Esophagus (tissue), 2 donors: ENCODE measurements around the gene TNFRSF14. TPM values are rescaled to one million over a fixed set of nuclear protein-coding genes. Genes with fewer than 3 reads are reported as not detected.
"Not testable (repeated sequence)": the region's sequence is repeated elsewhere in the genome, so short reads cannot be mapped to it uniquely, and the experiment has no call there.

Experiments
- H3K27ac ChIP-seq, 2 donors: one replicate each; pipeline ENCODE4 v1.5.1; 2013; ENCODE audit warnings: low read depth in 2 of 2, mild to moderate bottlenecking in 2 of 2, inconsistent platforms in 1 of 2, low read length in 1 of 2, moderate library complexity in 1 of 2
- H3K27me3 ChIP-seq, 2 donors: one replicate each; pipeline ENCODE4 v1.6.1; 2013; ENCODE audit warnings: low read length in 2 of 2, control low read depth in 1 of 2, mild to moderate bottlenecking in 1 of 2; ENCODE audit not compliant: insufficient read depth in 2 of 2, control insufficient read depth in 1 of 2
- H3K36me3 ChIP-seq, 2 donors: one replicate each; pipeline ENCODE4 v1.6.1; 2013; ENCODE audit warnings: low read length in 1 of 2; ENCODE audit not compliant: control insufficient read depth in 2 of 2, insufficient read depth in 2 of 2
- H3K4me1 ChIP-seq, 2 donors: one replicate each; pipeline ENCODE4 v1.6.1; 2013; ENCODE audit warnings: low read length in 1 of 2; ENCODE audit not compliant: control insufficient read depth in 2 of 2, insufficient read depth in 2 of 2
- H3K4me3 ChIP-seq, 2 donors: one replicate each; pipeline ENCODE4 v1.5.1; 2013; ENCODE audit warnings: low read length in 2 of 2, mild to moderate bottlenecking in 2 of 2, low read depth in 1 of 2, moderate library complexity in 1 of 2
- H3K9me3 ChIP-seq, 2 donors: one replicate each; pipeline ENCODE4 v1.6.1; 2013; ENCODE audit warnings: mild to moderate bottlenecking in 2 of 2, low read depth in 1 of 2, low read length in 1 of 2, moderate library complexity in 1 of 2; ENCODE audit not compliant: control insufficient read depth in 2 of 2, insufficient read depth in 1 of 2
- WGBS, 2 donors: extraction: QIAGEN DNeasy Blood & Tissue Kit; methylation state at CpG; one replicate each; pipeline ENCODE4 v1.1.7; 2013; 5-methylcytosine and 5-hydroxymethylcytosine counted together
- polyA plus RNA-seq, 2 donors: library from polyadenylated mRNA; stranded (reverse); fragments of 200-250 nt; gene quantifications; one replicate each; pipeline ENCODE4 v1.2.3, GENCODE V29; 2013
- donor health status: healthy with polysubstance abuse.
- donor health status: Bipolar disorder and iron deficiency.

TNFRSF14 gene
- polyA plus RNA-seq, 2 donors = 34.1 to 57.5 TPM

DNA sequence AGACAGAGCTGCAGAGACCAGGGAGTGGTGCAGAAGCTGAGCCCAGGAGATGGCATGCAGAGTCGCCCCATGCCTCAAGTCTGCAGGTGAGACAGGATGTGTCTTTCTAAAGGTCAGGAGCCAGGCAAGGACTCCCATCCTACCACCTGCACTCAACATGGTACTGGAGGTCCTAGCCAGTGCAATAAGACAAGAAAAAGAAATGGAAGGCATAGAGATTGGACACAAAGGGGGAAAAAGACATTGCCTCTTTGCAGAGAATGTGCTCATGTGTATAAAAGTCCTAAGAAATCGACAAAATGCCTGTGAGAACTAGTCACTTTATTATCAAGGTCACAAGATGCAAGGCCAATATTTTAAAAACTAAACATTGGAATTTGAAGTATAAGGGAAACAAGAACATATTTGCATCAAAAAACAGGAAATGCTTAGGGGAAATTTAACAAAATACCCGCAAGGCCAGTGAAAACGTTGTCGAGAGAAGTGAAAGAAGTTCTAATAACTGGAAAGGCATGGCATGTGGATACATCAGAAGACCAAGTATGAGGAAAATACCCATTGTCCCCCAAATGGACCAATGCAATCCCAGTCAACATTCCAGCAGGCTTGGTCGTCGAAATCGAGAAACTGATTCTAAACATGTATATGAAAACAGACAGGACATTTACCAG lies 17.2 kb downstream of the TNFRSF14 start:
- 85 to 88% methylated on average over 8 of the region's 8 CpGs for WGBS, 2 donors
- Histone ChIP-seq H3K27ac (no peak overlapping the region), H3K9me3 (peaks cover 0 to 3% of the 10 kb centered on the region in 2 donors), H3K27me3 (no peaks in the 10 kb centered on the region), H3K4me1 (peaks cover 0 to 6% of the 10 kb centered on the region in 2 donors), H3K4me3 (no peak overlapping the region), H3K36me3 (no peaks in the 10 kb centered on the region)

DNA sequence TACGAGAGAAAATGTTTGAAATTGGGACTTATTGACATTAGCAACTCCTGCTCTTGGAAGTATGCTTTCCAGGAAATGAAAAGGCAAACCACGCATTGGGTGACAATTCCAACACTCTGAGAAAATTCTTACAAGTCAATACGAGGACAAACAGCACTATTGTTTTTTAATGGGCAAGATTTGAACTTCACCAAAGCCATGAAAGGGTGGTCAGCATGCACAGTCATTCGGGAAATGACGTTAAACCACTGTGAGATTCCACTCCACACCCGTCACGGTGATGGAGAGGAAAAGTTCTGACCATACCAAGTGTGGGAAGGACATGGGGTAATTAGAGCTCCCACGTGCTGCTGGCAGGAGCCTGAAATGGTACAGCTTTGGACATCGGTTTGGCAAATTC lies 18.2 kb downstream of the TNFRSF14 start:
- 81 to 86% methylated on average over 9 of the region's 9 CpGs for WGBS, 2 donors
- Histone ChIP-seq H3K27me3 (no peaks in the 10 kb centered on the region), H3K9me3 (peaks cover 0 to 3% of the 10 kb centered on the region in 2 donors), H3K4me3 (no peak overlapping the region), H3K4me1 (peaks cover 0 to 6% of the 10 kb centered on the region in 2 donors), H3K27ac (no peak overlapping the region), H3K36me3 (no peaks in the 10 kb centered on the region)

DNA sequence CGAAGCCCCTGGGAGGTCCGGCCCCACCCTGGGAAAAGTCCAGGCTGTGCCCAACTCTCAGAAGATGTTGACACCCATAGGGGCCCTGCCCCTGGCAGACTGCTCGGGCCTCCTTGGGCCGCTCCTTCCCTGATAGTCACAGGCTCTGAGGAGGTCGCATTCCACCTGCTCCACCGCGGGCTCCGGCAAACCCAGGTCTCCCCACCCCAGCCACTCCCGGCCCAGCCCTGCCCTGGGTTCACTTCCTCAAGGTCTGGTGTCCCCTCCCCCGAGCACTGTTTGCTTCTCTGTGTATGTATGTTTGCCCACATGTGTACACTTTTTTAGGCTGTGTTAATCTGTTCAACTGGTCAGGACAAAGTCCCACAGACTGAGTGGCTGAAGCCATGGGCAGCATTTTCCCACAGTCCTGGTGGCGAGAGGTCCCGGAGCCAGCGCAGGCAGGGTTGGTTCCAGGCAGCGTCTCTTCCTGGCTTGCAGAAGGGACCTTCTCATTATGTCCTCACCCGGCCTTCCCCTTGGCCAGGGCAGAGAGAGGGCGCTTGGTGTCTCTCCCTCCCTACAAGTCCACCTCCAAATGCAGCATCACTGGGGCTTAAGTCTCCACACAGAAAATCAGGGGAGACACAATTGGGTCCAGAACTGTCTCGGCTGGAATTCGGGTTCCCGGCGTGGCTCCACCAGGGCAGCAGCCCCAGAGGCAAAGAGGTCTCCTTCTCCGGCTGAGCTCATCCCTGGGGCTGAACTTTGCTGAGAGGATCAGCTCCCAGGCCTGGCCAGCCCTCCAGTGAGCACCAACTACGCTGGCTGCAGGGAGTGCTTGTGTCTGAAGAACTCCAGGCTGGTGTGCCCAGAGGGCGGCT lies 19.9 kb downstream of the TNFRSF14 start:
- peaks cover 0 to 3% of the 10 kb centered on the region in 2 donors for H3K9me3 ChIP-seq
- no peak overlapping the region for H3K4me3 ChIP-seq
- H3K27me3 ChIP-seq = no peaks in the 10 kb centered on the region
- peaks cover 0 to 6% of the 10 kb centered on the region in 2 donors for H3K4me1 ChIP-seq
- WGBS, 2 donors = 67 to 74% methylated on average over 20 to 23 of the region's 23 CpGs
- no peaks in the 10 kb centered on the region for H3K36me3 ChIP-seq
- H3K27ac ChIP-seq = peak overlapping the region; percentile 4 to 37

DNA sequence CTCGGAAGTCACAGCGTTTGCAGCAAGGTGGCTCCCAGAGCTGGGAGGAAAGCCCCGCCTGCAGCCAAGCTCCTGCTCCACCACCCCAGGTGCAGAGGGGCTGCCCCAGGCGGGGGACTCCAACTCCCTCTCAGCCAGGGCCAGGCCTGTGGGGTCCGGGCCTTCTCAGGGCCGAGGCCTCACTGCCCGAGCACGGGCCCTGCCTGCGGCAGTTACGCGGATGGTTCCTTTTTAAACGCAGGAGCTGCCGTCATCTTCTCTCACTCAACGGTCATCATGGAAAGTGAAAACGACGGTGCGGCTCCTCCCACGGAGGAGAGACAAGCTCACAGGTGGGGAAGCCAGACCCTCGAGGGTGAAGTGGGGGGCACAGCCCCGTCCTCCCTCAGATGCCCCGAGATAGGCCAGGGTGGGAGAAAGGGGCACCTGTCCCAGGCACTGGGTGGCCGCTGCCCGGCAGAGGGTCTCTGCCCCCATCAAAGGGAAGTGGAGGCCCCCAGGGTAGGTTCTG lies 21.4 kb downstream of the TNFRSF14 start:
- H3K9me3 ChIP-seq, H3K4me1 ChIP-seq, H3K27me3 ChIP-seq, H3K36me3 ChIP-seq, H3K4me3 ChIP-seq: not testable (repeated sequence)
- H3K27ac ChIP-seq = peak overlapping the region; percentile 73 to 78
- WGBS, 2 donors = 62 to 66% methylated on average over 18 to 21 of the region's 23 CpGs

DNA sequence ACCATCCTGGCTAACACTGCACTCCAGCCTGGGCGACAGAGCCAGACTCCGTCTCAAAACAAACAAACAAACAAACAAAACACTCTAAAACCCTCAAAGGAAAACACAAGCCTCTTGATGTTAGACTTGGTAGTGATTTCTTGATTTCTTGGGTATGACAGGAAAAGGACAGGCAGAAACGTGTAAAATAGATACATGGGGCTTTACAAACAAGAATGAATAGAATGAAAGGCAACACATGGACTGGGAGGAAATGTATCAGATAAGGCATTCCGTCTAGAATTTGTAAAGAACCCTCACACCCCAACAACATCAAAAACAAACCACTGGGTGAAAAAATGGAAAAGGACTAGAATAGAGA lies 22.6 kb downstream of the TNFRSF14 start:
- H3K9me3 ChIP-seq = no peaks in the 10 kb centered on the region
- no peak overlapping the region for H3K4me3 ChIP-seq
- H3K4me1 ChIP-seq = peaks cover 0 to 7% of the 10 kb centered on the region in 2 donors
- 44 to 51% methylated on average over 4 of the region's 4 CpGs for WGBS, 2 donors
- H3K36me3 ChIP-seq = no peaks in the 10 kb centered on the region
- peak overlapping the region; percentile 34 to 78 for H3K27ac ChIP-seq
- no peaks in the 10 kb centered on the region for H3K27me3 ChIP-seq

DNA sequence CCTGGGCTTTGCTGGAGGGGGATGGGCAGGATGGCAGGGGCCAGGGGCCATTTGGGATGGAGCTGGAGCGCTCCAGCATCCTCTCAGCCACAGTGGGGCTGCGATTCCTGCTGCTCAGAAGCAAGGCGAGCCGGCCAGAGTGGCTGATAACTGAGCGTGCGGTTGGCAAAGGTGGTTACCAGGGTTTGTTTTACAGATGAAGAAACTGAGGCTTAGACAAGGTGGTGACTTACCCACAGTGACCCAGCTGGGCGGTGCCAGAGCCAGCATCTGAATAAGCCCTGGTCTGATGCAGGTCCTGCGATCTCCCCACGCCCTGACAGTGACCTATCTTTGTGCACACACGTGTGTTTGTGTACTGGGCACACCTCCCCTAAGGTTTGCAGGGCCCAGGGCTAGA lies 24.5 kb downstream of the TNFRSF14 start:
- H3K4me3 ChIP-seq = no peak overlapping the region
- 79 to 83% methylated on average over 10 of the region's 10 CpGs for WGBS, 2 donors
- H3K36me3 ChIP-seq = no peaks in the 10 kb centered on the region
- no peaks in the 10 kb centered on the region for H3K9me3 ChIP-seq
- no peak overlapping the region for H3K27ac ChIP-seq
- H3K4me1 ChIP-seq = peaks cover 2 to 18% of the 10 kb centered on the region in 2 donors
- no peaks in the 10 kb centered on the region for H3K27me3 ChIP-seq

DNA sequence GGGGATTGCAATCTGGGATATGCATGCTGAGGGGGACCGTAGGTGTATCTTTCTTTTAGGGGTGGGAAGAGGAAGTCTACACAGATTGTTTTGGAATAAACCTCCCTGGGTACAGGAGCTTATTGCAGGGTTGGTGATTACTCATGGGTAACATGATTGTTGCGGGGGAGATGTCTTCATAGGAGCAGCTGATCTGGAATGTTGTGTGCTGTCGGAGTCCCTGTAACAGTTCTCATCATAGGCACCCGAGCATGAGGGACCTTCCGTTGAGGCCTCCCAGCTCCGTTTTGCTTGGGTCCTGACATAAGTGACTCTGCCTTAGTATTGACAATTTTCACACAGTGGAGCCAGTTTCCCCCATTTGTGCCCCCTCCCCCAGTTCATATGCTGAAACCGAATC lies 26.2 kb downstream of the TNFRSF14 start:
- no peak overlapping the region for H3K27ac ChIP-seq
- no peaks in the 10 kb centered on the region for H3K9me3 ChIP-seq
- no peaks in the 10 kb centered on the region for H3K36me3 ChIP-seq
- peaks cover 4 to 20% of the 10 kb centered on the region in 2 donors for H3K4me1 ChIP-seq
- WGBS, 2 donors = 74 to 81% methylated on average over 7 of the region's 7 CpGs
- no peak overlapping the region for H3K4me3 ChIP-seq
- H3K27me3 ChIP-seq = no peaks in the 10 kb centered on the region

DNA sequence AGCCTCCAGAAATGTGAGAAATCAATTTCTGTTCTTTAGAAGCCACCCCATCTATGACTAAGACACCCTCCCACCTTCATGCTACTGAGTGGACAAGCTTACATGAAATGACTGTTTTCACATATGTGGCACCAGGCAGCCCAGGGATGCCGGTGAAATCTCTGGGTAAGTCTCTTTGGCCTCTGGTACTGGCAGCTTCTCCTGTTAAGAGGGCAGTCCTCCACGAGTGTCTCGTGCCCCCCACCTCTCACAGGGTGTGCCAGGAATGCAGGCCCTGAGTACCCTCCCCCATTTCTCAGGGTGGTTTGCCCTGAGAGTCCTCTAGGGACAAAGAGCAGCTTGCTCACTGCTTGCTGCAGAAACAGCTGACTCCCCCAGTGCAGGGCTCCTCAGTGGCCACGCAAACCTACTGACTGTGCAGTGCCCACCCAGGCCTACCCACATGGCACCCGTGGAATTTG lies 27.2 kb downstream of the TNFRSF14 start:
- Histone ChIP-seq H3K27me3 (no peaks in the 10 kb centered on the region), H3K4me3 (no peak overlapping the region), H3K9me3 (no peaks in the 10 kb centered on the region), H3K27ac (no peak overlapping the region), H3K36me3 (no peaks in the 10 kb centered on the region), H3K4me1 (peaks cover 13 to 19% of the 10 kb centered on the region in 2 donors)
- WGBS, 2 donors = 65 to 68% methylated on average over 5 of the region's 5 CpGs

DNA sequence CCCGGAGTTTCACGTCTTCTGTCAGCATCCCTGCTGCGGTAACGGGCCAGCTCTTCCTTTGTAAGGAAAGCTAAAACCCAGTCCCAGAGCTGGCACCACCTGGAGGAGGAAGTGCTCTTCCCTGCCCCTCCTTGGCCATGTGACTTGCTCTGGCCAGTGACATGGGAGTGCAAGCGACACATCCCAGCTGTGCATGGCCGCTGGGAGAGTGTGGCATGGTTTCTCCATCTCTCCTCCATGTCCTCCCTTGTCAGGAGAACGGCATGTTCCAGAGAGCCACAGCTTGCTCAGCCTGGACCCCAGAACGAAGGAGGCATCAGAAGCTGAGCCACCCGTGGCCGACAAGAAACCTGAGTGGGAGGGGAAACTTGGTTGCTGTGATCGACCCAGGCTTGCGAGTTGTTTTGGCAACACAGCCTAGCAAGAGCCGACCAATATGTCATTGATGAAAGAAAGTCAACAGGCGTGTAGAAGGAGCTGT lies 27.7 kb downstream of the TNFRSF14 start:
- H3K36me3 ChIP-seq = peaks cover 0 to 4% of the 10 kb centered on the region in 2 donors
- WGBS, 2 donors = 40 to 41% methylated on average over 14 of the region's 14 CpGs
- no peaks in the 10 kb centered on the region for H3K27me3 ChIP-seq
- no peak overlapping the region for H3K4me3 ChIP-seq
- no peaks in the 10 kb centered on the region for H3K9me3 ChIP-seq
- H3K27ac ChIP-seq = peak overlapping the region in 1 of 2 donors; percentile 36
- peaks cover 14 to 20% of the 10 kb centered on the region in 2 donors for H3K4me1 ChIP-seq
